Neural cell (in vitro differentiated cells): ENCODE measurements around the gene SNRPD2.

ENCODE experiments used
- MXI1 ChIP-seq: fragments of 450-650 bp; conservative IDR thresholded peaks from 2 replicates; pipeline ENCODE4 v1.6.1; 2014; ENCODE audit warnings: antibody characterized with exemption, mild to moderate bottlenecking; ENCODE audit not compliant: poor library complexity, severe bottlenecking
- POLR2AphosphoS5 ChIP-seq: IDR thresholded peaks from 2 replicates; pipeline ENCODE4 v1.6.1; 2012
- TAF1 ChIP-seq: IDR thresholded peaks from 2 replicates; pipeline ENCODE4 v1.6.1; 2012; ENCODE audit warnings: low read depth
- TF ChIP-seq, protein P1 (sequence below): fragments of 450-650 bp; IDR thresholded peaks from 2 replicates; pipeline ENCODE4 v1.5.1; 2014; ENCODE audit warnings: antibody characterized with exemption, mild to moderate bottlenecking, moderate library complexity; ENCODE audit not compliant: poor library complexity, severe bottlenecking
- TF ChIP-seq, protein P2 (sequence below): IDR thresholded peaks from 2 replicates; pipeline ENCODE4 v1.6.1; 2012; ENCODE audit warnings: borderline replicate concordance

- TF ChIP-seq, protein P1, sequence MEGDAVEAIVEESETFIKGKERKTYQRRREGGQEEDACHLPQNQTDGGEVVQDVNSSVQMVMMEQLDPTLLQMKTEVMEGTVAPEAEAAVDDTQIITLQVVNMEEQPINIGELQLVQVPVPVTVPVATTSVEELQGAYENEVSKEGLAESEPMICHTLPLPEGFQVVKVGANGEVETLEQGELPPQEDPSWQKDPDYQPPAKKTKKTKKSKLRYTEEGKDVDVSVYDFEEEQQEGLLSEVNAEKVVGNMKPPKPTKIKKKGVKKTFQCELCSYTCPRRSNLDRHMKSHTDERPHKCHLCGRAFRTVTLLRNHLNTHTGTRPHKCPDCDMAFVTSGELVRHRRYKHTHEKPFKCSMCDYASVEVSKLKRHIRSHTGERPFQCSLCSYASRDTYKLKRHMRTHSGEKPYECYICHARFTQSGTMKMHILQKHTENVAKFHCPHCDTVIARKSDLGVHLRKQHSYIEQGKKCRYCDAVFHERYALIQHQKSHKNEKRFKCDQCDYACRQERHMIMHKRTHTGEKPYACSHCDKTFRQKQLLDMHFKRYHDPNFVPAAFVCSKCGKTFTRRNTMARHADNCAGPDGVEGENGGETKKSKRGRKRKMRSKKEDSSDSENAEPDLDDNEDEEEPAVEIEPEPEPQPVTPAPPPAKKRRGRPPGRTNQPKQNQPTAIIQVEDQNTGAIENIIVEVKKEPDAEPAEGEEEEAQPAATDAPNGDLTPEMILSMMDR = peak; percentile 96
- TF ChIP-seq POLR2AphosphoS5 (no peak), MXI1 (peak; percentile 42), TAF1 (no peak)
- TF ChIP-seq, protein P2, sequence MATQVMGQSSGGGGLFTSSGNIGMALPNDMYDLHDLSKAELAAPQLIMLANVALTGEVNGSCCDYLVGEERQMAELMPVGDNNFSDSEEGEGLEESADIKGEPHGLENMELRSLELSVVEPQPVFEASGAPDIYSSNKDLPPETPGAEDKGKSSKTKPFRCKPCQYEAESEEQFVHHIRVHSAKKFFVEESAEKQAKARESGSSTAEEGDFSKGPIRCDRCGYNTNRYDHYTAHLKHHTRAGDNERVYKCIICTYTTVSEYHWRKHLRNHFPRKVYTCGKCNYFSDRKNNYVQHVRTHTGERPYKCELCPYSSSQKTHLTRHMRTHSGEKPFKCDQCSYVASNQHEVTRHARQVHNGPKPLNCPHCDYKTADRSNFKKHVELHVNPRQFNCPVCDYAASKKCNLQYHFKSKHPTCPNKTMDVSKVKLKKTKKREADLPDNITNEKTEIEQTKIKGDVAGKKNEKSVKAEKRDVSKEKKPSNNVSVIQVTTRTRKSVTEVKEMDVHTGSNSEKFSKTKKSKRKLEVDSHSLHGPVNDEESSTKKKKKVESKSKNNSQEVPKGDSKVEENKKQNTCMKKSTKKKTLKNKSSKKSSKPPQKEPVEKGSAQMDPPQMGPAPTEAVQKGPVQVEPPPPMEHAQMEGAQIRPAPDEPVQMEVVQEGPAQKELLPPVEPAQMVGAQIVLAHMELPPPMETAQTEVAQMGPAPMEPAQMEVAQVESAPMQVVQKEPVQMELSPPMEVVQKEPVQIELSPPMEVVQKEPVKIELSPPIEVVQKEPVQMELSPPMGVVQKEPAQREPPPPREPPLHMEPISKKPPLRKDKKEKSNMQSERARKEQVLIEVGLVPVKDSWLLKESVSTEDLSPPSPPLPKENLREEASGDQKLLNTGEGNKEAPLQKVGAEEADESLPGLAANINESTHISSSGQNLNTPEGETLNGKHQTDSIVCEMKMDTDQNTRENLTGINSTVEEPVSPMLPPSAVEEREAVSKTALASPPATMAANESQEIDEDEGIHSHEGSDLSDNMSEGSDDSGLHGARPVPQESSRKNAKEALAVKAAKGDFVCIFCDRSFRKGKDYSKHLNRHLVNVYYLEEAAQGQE = no peak
These were observed 48.5 kb downstream of the SNRPD2 start for GRCh38 chr19:45643024-45643926.
